Stimulated activated CD4-positive, alpha-beta T cell treated with anti-CD3 and anti-CD28 coated beads, Interleukin-2, amount 100 ng/mL, for 4 hours (primary cell): Measurements from ENCODE around the gene FRYL.
"Not testable (repeated sequence)": the region's sequence is repeated elsewhere in the genome, so short reads cannot be mapped to it uniquely, and the experiment has no call there.

Source experiments
- DNase-seq: peaks from one replicate; pipeline ENCODE4 v3.0.0-alpha.2; 2020; ENCODE audit warnings: low read depth

The FRYL gene

DNA sequence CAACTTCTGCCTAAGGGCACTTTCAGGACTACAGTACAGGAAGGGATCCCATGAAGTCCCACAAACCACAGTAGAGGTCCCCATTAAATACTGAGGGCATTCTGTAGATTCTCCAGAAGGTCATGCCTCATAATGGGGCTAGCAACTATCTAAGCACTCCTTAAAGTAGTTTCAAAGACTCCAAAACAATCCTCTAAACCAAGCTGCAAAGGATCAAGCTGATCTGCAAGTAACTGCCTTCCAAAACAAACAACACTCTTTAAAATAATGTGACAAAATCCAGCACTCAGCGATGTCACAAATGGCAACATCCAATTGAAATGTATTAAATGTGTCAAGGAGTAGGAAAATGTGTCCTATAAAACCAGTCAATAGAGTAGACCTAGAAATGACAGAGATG lies 118.7 kb downstream of the FRYL start:
- no peak for DNase-seq

DNA sequence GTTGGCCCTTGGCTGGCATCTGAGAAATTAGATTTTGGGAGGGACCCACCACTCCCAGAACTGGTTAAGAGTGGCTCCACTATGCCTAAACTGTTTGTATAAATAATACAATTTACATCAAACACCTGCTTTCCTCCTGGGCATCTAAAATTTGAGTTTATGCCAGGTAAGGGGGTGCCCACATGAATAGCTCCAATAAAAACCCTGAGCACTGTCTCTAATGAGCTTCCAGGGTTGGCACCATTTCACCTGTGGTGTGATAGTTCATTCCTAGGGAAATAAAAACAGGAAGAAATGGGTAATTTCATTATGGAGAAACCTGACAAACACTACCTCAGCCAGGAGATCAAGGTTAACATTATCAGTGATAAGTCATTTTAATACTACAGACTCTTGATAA lies 119.7 kb downstream of the FRYL start:
- DNase-seq, result no peak

DNA sequence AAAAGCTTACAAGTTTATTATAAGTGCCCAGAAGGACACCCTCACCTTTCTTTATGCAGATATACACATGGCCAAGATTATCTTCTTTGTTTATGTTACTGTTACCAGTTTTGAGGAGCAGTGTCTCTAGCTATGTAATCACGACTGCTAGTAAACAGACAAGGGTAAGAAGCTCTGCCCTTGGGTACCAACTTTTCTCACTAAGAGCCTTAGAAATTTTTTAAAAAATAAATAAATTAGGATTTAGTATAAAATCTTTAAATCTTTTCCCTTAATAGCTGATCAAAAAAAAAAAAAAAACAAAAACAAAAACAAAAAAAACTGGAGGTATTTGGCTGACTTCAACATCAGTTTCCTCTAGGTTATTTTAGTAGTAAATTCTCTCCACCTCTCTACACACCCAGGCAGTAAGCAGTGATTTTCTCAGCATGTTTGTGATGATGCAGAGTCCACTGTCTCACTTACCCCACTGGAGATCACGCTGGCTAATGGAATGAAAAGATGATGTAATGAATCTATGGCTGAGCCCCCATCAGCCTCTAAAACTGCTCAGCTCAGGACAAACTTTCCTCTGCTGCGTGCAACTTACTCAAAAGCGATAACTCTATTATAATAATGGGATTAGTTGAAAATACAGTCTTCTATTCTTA lies 125.9 kb downstream of the FRYL start:
- DNase-seq, result no peak

DNA sequence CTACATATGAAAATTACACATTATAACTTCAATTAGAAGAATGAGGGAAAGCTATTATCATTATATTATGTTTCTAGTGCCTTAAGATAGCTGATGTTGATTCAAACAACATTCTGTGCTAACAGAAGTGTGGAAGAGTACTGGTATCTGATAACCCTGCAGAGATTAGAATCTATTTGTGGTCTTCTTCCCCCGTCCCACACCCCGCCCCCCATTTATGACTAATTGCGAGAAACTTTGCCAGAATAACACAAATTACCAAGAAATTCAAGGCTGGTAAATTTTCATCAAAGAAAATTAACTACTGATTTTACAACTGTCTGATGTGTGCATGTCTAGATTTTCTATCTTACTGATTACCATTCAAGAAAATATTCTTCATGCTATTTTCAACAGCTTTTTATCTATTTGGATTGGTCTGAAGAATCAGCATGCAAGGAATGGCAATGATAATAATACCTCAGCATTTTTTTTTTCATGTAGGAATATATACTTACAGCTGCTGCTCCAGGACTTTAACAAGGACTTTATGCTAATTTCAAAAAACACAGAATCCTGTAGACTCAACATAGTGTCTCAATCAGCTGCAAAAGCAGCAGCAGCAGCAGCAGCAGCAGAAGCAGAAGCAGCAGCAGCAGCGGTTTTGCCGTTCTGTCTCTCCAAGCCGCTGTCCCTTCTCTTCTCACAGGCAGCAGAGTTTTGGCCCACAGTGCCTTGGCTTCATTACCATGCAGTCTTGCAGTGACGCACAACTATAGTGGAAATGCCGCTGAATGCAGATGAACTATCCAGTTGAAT lies 126.7 kb downstream of the FRYL start:
- peak; percentile 44 for DNase-seq

DNA sequence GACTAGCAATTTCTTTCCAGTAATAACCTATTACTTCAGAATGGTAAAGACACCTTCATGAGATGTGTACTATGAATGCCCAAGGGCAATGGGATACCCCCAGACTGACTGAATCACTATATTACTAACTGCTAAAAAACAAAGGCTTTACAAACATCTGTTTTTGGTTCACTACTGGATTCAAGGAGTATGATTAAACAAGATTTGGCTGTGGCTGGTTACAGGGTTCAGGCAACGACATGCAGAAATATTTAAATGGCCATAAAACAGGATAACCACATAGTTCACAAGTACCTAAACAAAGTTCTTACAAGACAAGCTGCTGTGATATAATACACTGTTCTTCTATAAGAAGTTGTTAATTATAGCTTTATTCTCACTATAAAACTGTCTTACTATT lies 128.2 kb downstream of the FRYL start:
- DNase-seq, result no peak

DNA sequence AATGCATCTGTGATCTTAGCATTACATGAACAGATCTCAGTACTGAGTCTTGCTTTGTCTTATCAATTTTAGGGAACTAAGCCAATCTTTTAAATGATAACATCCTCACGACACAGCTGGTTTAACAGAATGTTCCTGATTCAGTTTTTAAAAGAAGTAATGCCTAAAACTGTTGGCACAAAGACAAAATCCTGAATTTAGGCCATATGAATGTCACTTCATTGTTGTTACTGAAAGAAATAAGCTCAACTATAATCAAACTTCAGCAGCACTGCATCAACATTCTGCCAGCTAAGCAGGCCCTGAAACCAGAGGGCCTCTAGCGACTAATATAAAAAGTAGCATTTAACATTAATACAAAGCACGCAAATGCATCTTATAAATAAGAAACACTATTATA lies 130.6 kb downstream of the FRYL start:
- DNase-seq, result no peak

DNA sequence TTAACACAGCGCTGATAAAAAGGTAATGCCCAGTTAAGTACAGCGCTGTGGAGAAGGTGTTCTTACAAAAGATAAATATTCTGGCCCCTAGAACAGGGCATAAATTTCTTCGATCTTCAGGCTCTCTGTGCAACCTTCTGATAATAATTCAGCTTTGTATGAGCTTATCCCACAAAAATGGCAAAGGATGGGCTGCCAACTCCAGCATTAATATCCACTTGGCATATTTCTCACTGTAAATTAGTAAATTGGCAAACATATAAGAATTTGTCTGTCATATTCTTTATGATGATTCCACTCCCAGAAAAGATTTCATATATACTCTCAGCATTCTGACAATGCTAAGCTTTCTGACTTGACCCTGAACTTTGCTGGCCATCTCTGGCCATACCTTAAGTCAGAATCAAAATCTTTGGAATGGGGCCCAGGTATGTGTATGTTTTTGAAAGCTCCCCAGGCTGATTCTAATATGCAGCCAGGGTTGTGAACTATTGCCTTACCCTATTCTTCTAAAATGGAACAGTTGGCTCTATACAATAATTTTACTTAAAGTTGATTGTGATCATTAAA lies 134.8 kb downstream of the FRYL start:
- no peak for DNase-seq

DNA sequence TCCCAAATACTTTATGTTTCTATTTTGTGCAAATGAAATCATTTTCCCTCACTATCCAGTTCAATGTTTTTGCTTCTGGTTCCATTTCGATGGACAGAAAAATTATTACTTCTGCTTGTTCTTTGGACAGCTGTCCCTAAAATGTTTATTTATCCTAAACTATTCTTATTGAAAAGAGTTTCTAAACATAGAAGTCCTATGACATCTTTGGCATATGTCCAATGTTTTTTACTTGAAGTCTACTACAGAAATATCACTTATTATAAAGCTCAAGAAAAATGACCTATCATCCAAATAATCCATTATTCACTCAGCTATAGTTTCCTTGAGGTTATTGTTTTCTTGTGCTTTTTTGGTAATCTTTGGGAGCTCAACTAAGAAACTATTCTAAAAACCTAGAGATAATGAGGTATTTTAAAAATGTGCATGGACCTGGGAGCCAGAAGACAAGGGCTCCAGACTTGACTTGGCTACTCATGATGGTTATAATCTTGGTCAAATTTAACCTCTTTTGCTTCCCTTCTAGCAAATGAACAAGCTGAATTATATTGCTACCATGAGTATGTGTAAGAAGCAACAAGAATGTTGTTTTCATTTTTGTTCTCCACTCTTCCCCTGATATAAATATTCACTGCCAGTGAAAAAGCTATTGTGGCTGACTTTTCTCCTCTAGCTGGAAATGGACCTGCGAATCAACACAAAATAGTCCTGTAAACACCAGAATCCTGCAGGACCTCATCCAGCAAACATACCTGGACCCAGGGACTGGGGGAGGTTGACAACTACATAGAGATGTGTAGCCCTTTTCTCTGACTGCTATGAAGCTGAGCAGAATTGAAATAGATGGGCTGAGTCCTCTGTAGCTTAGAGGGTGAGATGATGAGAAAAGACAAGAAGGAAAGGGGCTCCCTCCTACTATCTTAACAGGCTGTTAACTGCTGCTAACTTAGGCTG lies 137.4 kb downstream of the FRYL start:
- no peak for DNase-seq

DNA sequence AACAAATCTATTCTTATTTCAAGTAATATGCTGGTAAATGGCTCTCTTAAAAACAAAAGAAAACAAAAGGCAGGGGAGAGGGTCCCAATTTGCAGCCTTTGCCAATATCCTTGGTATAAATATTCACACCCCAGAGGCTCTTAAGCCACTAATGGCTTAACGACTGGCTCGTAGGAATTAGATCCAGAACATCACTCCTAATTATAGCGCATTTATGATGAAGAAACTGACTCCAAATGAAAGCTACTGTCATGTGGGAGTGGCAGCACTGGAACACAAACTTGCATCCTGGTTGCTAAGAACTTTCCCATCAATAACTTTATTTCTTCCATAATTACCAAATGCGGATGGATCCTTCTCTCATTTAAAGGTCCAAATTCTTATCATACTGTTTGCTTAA lies 138.7 kb downstream of the FRYL start:
- no peak for DNase-seq

DNA sequence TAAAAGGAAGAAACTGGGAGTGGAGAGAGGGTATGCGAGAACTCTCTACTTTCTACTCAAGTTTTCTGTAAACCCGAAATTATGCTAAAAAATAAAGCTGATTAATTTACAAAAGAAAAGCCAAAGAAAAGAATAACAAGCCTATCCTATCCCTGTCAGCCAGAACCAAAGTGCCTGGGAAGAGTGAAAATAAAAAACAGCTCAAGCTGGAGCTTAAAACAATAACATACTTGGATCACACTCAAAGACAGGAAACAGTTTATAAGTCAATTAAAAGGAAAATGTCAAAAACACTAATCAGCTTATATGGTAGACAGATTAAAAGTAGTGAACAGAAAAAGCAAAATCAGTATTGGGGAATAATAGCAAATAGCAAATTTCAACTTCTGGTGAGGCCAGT lies 139.4 kb downstream of the FRYL start:
- no peak for DNase-seq

DNA sequence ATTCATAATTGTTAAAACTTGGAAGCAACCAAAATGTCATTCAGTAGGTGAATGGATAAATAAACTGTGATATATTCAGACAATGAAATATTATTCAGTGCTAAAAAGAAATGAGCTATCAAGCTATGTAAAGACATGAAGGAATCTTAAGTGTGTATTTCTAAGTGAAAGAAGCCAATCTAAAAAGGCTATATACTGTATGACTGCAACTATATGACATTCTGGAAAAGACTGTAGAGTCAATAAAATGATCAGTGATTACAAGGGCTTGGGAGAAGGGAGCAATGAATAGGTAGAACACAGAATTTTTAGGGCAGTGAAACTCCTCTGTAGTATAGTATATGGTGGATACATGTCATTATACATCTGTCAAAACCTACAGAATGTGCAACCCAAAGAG lies 139.9 kb downstream of the FRYL start:
- no peak for DNase-seq

DNA sequence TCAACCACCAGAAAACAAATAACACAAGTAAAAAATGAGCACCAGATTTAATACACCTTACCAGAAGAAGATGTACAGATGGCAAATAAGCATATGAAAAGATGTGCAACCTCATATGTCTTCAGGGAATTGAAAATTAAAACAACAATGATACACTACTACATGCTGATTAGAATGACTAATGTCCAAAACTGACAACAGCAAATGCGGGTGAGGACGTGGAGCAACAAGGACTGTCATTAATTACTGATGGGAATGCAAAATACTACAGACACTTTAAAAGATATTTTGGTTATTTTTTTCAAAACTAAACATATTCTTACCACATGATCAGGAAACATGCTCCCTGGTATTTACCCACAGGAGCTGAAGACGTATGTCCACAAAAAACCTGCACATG lies 140.3 kb downstream of the FRYL start:
- no peak for DNase-seq

DNA sequence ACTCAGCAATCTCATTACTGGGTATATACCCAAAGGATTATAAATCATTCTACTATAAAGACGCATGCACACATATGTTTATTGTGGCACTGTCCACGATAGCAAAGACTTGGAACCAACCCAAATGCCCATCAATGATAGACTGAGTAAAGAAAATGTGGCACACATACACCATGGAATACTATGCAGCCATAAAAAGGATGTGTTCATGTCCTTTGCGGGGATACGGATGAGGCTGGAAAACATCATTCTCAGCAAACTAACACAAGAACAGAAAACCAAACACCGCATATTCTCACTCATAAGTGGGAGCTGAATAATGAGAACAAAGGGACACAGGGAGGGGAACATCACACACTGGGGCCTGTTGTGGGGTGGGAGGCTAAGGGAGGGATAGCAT lies 141.5 kb downstream of the FRYL start:
- not testable (repeated sequence) for DNase-seq

DNA sequence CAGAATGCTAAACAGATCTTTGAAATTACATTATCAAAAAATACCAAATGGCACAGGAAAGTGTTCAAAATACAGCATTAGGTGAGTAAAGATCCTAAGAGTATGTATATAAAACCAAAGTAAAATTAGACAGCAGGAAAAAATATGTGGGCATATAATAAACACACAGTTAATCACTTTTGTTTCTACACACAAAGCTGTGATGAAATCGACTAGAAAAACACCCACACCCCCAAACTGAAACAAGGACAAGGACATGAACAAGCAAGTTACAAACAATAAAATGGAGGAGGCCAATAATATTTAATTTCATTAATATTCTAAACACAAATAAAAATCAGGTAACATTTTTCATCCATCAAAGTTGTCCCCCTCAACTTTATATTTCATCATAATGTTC lies 143.2 kb downstream of the FRYL start:
- DNase-seq, result no peak

DNA sequence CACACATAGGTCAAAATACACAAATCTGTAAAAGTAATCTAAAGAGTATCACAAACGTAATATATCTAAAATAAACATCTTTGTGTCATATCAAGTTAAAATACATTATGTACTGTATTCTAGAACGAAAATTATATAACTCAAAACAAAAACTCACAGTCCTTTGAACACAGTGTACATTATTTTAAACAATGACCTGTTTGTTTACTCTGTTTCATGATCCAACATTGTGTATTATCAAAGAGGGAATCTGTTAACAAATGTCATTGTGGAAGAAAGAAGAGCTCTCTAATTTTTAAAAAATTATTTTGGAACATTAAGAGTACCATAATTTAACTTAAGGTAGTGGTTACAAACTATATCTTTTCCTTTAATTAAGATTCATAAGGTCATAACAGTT lies 144.1 kb downstream of the FRYL start:
- no peak for DNase-seq

DNA sequence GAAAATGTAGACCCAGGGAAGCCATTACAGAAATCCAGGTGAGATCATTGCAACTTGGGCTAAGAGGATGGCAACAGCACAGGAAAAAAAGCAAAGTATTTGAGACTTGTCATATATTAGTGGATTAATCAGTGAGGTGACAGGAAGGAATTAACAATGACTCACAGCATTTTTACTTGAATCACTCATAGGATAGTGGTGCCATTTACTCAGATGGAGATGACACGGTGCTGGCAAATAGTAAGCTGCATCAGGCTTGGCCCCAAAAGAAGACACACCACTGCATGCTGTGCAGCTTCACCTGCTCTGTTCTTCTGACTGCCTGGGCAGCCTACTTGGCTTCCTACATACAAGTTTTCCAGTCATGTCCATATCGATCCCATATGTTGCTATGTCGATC lies 144.8 kb downstream of the FRYL start:
- DNase-seq, result peak; percentile 11

DNA sequence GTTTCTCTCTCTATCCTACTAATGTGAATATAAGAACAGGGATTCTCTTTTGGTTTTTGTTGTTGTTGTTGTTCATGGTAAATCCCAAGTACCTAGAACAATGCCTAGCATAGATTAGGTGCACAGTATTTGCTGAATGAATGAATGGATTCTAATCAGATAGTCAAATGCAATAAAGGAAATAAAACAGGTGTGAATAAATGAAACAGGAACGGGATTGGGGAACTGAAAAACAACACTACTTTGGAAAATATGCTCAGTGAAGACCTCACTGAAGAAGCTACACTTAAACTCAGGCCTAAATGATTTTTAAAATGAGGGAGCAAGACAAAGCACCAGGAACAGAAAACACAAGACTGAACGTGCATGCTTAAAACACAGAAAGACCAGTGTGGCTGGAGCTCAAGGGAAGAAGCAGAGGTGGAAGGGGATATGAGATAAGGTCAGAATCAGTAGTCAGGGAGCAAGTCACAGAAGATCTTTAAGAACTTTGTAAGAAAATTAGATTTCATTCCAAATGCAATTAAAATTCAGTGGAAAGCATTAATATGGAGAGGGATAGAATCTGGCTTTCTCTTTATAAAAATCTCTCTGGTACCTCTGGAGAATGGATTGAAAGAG lies 145.3 kb downstream of the FRYL start:
- DNase-seq, result no peak

DNA sequence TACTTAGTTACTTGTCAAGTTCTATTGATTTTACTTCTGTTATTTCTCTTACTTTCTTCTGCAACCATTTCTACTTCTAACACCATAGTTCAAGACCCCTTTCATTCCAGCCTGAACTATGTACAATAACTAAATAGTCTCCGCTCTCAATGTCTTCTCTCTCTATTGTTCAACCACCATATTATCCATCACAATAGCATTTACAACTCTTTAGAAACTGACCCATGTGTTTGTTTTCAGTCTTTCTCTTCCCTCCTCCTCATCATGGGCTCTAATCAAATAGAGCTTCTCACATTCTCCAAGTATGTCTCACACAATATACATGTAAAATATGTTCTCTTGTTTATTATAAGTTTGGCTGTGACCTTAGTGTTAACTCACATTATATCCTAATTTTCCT lies 146.4 kb downstream of the FRYL start:
- DNase-seq, result no peak

DNA sequence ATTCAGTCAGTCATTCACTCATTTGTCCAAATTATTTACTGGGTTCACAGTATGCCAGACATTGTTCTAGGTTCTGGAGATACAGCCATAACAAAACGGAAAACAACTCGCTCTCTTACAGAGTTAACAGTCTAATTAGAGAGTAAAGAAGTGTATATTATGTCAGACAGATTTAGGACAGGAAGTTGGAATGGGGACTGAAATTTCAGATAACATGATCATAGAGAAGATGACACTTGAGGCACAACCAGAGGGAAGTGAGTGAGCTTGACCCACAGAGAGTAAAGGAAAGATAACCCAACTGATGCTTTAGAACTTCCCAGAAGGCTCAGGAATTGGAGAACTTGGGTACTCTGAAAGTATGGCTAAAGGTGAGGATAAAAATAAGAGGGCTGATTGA lies 150.6 kb downstream of the FRYL start:
- DNase-seq, result no peak

DNA sequence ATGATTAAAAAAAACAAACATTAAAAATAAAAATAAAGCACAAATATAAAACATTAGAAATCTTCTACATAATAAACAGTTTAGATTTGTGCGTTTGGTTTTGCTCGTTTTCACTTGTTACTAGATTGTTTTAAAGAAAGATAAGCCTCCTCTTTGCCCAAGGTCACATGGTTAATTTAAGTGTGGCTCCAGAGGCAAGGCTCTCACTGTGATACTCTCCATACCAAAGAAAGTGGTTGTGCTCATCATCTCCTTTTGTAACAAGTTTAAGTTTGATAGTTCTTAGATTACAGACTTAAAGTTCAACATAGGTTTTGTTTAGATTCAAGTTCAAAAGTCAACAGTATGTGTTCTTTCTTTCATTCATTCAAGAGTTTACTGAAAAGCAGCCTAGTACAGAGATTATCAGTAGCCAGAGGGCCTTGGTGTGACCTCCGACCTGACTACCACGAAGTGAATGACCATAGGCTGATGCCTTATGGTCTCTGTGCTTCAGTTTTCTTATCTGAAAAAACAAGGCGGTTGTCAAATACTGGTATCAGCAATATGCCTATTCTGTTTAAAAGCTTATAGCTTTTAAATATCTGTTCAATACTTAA lies 156.8 kb downstream of the FRYL start:
- no peak for DNase-seq

DNA sequence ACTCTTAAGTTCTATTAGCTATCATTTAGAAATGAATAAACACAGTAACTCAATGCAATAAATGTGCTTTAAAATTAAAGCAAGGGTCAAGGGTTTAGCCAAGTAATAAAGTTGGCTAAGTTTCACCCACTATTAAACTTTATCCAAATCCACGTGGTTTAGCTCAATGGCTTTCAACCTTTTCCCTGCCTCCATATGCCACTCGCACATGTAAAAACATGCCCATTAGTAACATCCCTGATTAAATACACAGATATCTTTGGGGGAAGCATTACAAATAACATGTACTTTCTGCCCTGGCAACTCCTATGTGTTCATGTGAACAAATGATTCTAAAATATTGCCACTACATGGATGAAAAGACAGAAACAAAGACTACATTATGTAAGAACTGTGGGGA lies 159.2 kb downstream of the FRYL start:
- DNase-seq, result no peak

DNA sequence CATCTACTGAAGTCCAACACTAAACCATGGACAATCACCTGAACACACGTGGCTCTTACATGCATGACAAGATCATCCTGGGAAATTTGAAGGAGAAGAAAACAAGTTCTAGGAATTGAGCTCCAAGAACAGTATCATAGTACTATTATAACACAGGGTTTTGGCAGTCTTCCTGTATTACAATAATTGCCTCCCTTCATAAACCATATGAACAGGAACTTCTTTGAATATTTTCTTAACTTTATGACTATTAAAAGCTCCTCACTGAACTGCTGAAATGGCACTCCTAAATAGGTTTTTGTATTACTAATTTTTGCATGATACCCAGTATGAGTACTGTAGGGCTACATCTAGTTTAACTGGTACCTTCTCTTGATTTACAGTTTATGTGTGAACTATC lies 160.0 kb downstream of the FRYL start:
- DNase-seq, result no peak
